H9 (cell line): Measurements from ENCODE around the gene SSNA1. TPM values are rescaled to one million over a fixed set of nuclear protein-coding genes. Genes with fewer than 3 reads are reported as not detected.

Experiments used
- DNase-seq: peaks from one replicate; pipeline ENCODE4 v3.0.0-alpha.2; 2017
- H2AFZ ChIP-seq: one replicate; pipeline ENCODE4 v1.6.1; 2013; ENCODE audit warnings: mild to moderate bottlenecking, low read length, control low read depth, moderate library complexity
- H2AK5ac ChIP-seq: 2 replicates; pipeline ENCODE4 v1.6.1; 2013; ENCODE audit warnings: low read length, control low read depth, mixed read lengths; ENCODE audit not compliant: insufficient read length
- H2BK120ac ChIP-seq: one replicate; pipeline ENCODE4 v1.6.1; 2013; ENCODE audit warnings: low read depth, mild to moderate bottlenecking, low read length, control low read depth, inconsistent platforms; ENCODE audit not compliant: poor library complexity, severe bottlenecking
- H2BK12ac ChIP-seq: 2 replicates; pipeline ENCODE4 v1.6.1; 2013; ENCODE audit warnings: low read length, control low read depth, mixed read lengths, low read depth; ENCODE audit not compliant: insufficient read length
- H2BK15ac ChIP-seq: 2 replicates; pipeline ENCODE4 v1.6.1; 2013; ENCODE audit warnings: low read depth, low read length, control low read depth
- H2BK20ac ChIP-seq: one replicate; pipeline ENCODE4 v1.6.1; 2013; ENCODE audit warnings: low read depth, mild to moderate bottlenecking, low read length, control low read depth, inconsistent platforms; ENCODE audit not compliant: poor library complexity, severe bottlenecking
- H2BK5ac ChIP-seq: 2 replicates; pipeline ENCODE4 v1.6.1; 2013; ENCODE audit warnings: low read length, control low read depth, mixed read lengths; ENCODE audit not compliant: insufficient read length
- H3K14ac ChIP-seq: 2 replicates; pipeline ENCODE4 v1.6.1; 2013; ENCODE audit warnings: low read length, control low read depth; ENCODE audit not compliant: insufficient read depth
- H3K18ac ChIP-seq: 2 replicates; pipeline ENCODE4 v1.6.1; 2013; ENCODE audit warnings: low read depth, mild to moderate bottlenecking, mixed read lengths, low read length, control low read depth; ENCODE audit not compliant: insufficient read length
- H3K23ac ChIP-seq: 2 replicates; pipeline ENCODE4 v1.6.1; 2013; ENCODE audit warnings: low read length, control low read depth, mixed read lengths, low read depth; ENCODE audit not compliant: insufficient read length
- H3K23me2 ChIP-seq: 2 replicates; pipeline ENCODE4 v1.6.1; 2013; ENCODE audit warnings: low read depth, mild to moderate bottlenecking, mixed read lengths, low read length, control low read depth; ENCODE audit not compliant: insufficient read length, poor library complexity, severe bottlenecking
- H3K27ac ChIP-seq: 2 replicates; pipeline ENCODE4 v1.5.1; 2013; ENCODE audit warnings: low read length, control low read depth, mixed read lengths, low read depth; ENCODE audit not compliant: insufficient read length
- H3K27me3 ChIP-seq: 2 replicates; pipeline ENCODE4 v1.6.1; 2013; ENCODE audit warnings: low read length, control low read depth, inconsistent platforms; ENCODE audit not compliant: insufficient read depth
- H3K4ac ChIP-seq: 2 replicates; pipeline ENCODE4 v1.6.1; 2013; ENCODE audit warnings: low read depth, mild to moderate bottlenecking, control low read depth, inconsistent platforms, low read length, moderate library complexity
- H3K4me1 ChIP-seq: 2 replicates; pipeline ENCODE4 v1.6.1; 2013; ENCODE audit warnings: low read length, control low read depth, inconsistent platforms; ENCODE audit not compliant: insufficient read depth
- H3K4me2 ChIP-seq: 2 replicates; pipeline ENCODE4 v1.6.1; 2013; ENCODE audit warnings: low read length, control low read depth, mixed read lengths; ENCODE audit not compliant: insufficient read length, insufficient read depth
- H3K56ac ChIP-seq: 2 replicates; pipeline ENCODE4 v1.6.1; 2013; ENCODE audit warnings: low read depth, mild to moderate bottlenecking, mixed read lengths, low read length, control low read depth; ENCODE audit not compliant: insufficient read length
- H3K79me1 ChIP-seq: 2 replicates; pipeline ENCODE4 v1.6.1; 2013; ENCODE audit warnings: low read depth, mild to moderate bottlenecking, moderate library complexity, low read length, control low read depth, inconsistent platforms; ENCODE audit not compliant: insufficient read depth, poor library complexity, severe bottlenecking
- H3K79me2 ChIP-seq: 2 replicates; pipeline ENCODE4 v1.6.1; 2013; ENCODE audit warnings: low read length, control low read depth, inconsistent platforms; ENCODE audit not compliant: insufficient read depth
- H3K9ac ChIP-seq: 2 replicates; pipeline ENCODE4 v1.6.1; 2013; ENCODE audit warnings: low read length, control low read depth, mixed read lengths; ENCODE audit not compliant: insufficient read length; ENCODE audit errors: extremely low read depth
- H3K9me3 ChIP-seq: one replicate; pipeline ENCODE4 v1.6.1; 2013; ENCODE audit warnings: low read depth, low read length, inconsistent platforms; ENCODE audit not compliant: control insufficient read depth
- H3T11ph ChIP-seq: one replicate; pipeline ENCODE4 v1.6.1; 2013; ENCODE audit warnings: mild to moderate bottlenecking, low read length, control low read depth, inconsistent platforms
- H4K20me1 ChIP-seq: one replicate; pipeline ENCODE4 v1.6.1; 2013; ENCODE audit not compliant: control insufficient read depth, insufficient read length, insufficient read depth
- H4K5ac ChIP-seq: 2 replicates; pipeline ENCODE4 v1.6.1; 2013; ENCODE audit warnings: low read depth, mild to moderate bottlenecking, mixed read lengths, low read length, control low read depth; ENCODE audit not compliant: insufficient read length
- H4K8ac ChIP-seq: replicated peaks from 2 replicates; pipeline ENCODE4 v1.6.1; 2013; ENCODE audit warnings: low read length, control low read depth, mixed read lengths, low read depth; ENCODE audit not compliant: insufficient read length
- H4K91ac ChIP-seq: 2 replicates; pipeline ENCODE4 v1.6.1; 2013; ENCODE audit warnings: low read depth, mild to moderate bottlenecking, moderate library complexity, mixed read lengths, low read length, control low read depth; ENCODE audit not compliant: insufficient read length
- H3K27ac Mint-ChIP-seq, 3 experiments: 2 replicates in 2 of 3; 3 replicates in 1 of 3; pipeline ENCODE4 v1.8.0; 2020 to 2021; ENCODE audit warnings: mixed read lengths in 3 of 3, mild to moderate bottlenecking in 1 of 3, moderate library complexity in 1 of 3
- H3K27me3 Mint-ChIP-seq: 2 replicates; pipeline ENCODE4 v1.8.0; 2021; ENCODE audit warnings: low read depth, mild to moderate bottlenecking, moderate library complexity, mixed read lengths
- H3K36me3 Mint-ChIP-seq, 3 experiments: 2 replicates in 2 of 3; 3 replicates in 1 of 3; pipeline ENCODE4 v1.8.0; 2020 to 2021; ENCODE audit warnings: low read depth in 3 of 3, mixed read lengths in 3 of 3; ENCODE audit not compliant: insufficient read depth in 1 of 3
- H3K4me1 Mint-ChIP-seq, 2 experiments: 2 replicates each; pipeline ENCODE4 v1.8.0; 2020; ENCODE audit warnings: mixed read lengths in 2 of 2
- H3K4me3 Mint-ChIP-seq, 2 experiments: 2 replicates in 1 of 2; 3 replicates in 1 of 2; pipeline ENCODE4 v1.8.0; 2020 to 2021; ENCODE audit warnings: mild to moderate bottlenecking in 2 of 2, mixed read lengths in 2 of 2, moderate library complexity in 1 of 2
- H3K9me3 Mint-ChIP-seq, 2 experiments: 2 replicates in 1 of 2; 3 replicates in 1 of 2; pipeline ENCODE4 v1.8.0; 2020; ENCODE audit warnings: mild to moderate bottlenecking in 2 of 2, mixed read lengths in 2 of 2, moderate library complexity in 1 of 2
- CTCF ChIP-seq: fragments of 200-600 bp; sonication (generic); conservative IDR thresholded peaks from 3 replicates; pipeline ENCODE4 v1.8.0; 2021; ENCODE audit warnings: antibody characterized with exemption, mild to moderate bottlenecking
- WGBS: extraction: QIAGEN DNeasy Blood & Tissue Kit; methylation state at CpG from one replicate; pipeline ENCODE4 v1.1.7; 2013; ENCODE audit warnings: missing lambda C conversion rate, low lambda C conversion rate, mixed read lengths; ENCODE audit not compliant: insufficient read length; ENCODE audit errors: extremely low coverage; 5-methylcytosine and 5-hydroxymethylcytosine counted together
- total RNA-seq: library from RNA; stranded (reverse); gene quantifications from 2 replicates; pipeline ENCODE4 v1.2.1, GENCODE V29; 2021

SSNA1 gene
- total RNA-seq, 1 experiment from 2014 or later = 69.2 TPM

DNA sequence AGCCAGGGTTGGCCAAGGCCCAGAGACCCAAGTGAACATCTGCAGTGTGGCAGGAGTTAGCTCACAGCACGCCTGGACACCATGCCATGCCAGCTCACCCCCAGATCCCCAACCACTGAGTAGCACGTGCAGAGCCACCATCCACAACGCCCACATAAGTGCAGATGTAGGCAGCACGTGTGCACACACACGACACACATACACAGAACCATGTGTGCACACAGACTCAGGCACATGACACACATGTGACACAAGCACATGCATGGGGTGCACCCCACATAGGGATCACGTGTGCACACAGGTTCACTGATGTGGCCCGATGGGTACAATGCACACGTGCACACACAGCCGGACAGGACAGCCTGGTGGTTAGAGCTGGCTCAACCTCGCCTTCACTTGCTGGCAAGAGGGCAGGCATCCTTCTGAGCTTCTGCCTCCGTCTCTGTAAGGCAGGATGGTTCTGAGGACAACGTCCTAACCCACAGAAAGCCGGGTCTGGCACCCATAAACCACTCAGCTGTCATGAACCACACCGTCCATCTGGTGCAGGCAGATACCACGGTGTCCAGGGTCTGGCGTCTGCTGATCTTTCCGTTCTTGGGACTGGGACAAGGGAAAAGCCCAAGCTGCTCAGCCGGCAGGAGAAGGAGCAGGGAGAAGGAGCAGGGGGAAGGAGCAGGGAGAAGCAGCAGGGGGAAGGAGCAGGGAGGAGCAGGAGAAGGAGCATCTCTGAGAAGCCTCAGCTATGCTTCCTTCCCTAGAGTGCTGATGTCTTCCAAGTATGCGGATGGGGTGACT lies 30.7 kb upstream of the SSNA1 start:
- no peaks in the 10 kb centered on the region for H3K79me2 ChIP-seq
- H3K9me3 ChIP-seq = no peaks in the 10 kb centered on the region
- H3T11ph ChIP-seq = no peak overlapping the region
- H4K5ac ChIP-seq = no peak overlapping the region
- no peak overlapping the region for H4K8ac ChIP-seq
- Mint-ChIP-seq H3K36me3 (no peaks in the 10 kb centered on the region), H3K27ac (no peak overlapping the region), H3K9me3 (no peaks in the 10 kb centered on the region), H3K4me1 (peaks cover 0 to 8% of the 10 kb centered on the region in 2 experiments; a peak in 2 of 4 replicates), H3K4me3 (peak overlapping the region in 1 of 2 experiments; percentile 55; a peak in 3 of 5 replicates), H3K27me3 (peaks cover 76% of the 10 kb centered on the region)
- H3K9ac ChIP-seq = no peak overlapping the region
- no peak overlapping the region for H2BK120ac ChIP-seq
- no peak overlapping the region for H3K18ac ChIP-seq
- no peak overlapping the region for H2AFZ ChIP-seq
- TF ChIP-seq CTCF = no peak
- no peak overlapping the region for H2AK5ac ChIP-seq
- H3K27me3 ChIP-seq = peaks cover 29% of the 10 kb centered on the region; the same call in 1 of the 2 replicates
- no peak overlapping the region for H3K4ac ChIP-seq
- H3K79me1 ChIP-seq = no peaks in the 10 kb centered on the region
- no peak overlapping the region for H2BK12ac ChIP-seq
- DNase-seq = no peak
- no peak overlapping the region for H3K4me2 ChIP-seq
- no peak overlapping the region for H3K14ac ChIP-seq
- H2BK5ac ChIP-seq = no peak overlapping the region
- H2BK15ac ChIP-seq = no peak overlapping the region
- peaks cover 15% of the 10 kb centered on the region for H3K23me2 ChIP-seq
- H4K20me1 ChIP-seq = no peaks in the 10 kb centered on the region
- H3K27ac ChIP-seq = no peak overlapping the region
- no peak overlapping the region for H3K23ac ChIP-seq
- H3K4me1 ChIP-seq = no peaks in the 10 kb centered on the region
- no peak overlapping the region for H2BK20ac ChIP-seq
- no peak overlapping the region for H4K91ac ChIP-seq
- no CpG with 5 or more reads among the region's 19 CpGs for WGBS
- no peak overlapping the region for H3K56ac ChIP-seq
